BJ (cell line): ENCODE measurements around the gene CFAP410. TPM values are rescaled to one million over a fixed set of nuclear protein-coding genes. Genes with fewer than 3 reads are reported as not detected.

Experiments
- CTCF ChIA-PET: fragments of 350-600 bp; formaldehyde crosslinking; extraction: SDS; loops from one replicate; lab custom pipeline; 2021; ENCODE audit warnings: antibody characterized with exemption, inconsistent platforms; lab: Yijun Ruan, JAX
- POLR2A ChIA-PET: fragments of 300-600 bp; sonication (Branson Sonifier 250); formaldehyde crosslinking; extraction: SDS; loops from one replicate; lab custom pipeline; 2021; ENCODE audit warnings: antibody characterized with exemption; lab: Charles Lee
- DNase-seq: peaks from one replicate; pipeline ENCODE4 v3.0.0-alpha.2; 2011; ENCODE audit warnings: low read depth
- H3K27me3 ChIP-seq: 2 replicates; pipeline ENCODE4 v1.6.0; 2011; ENCODE audit warnings: low read length; ENCODE audit not compliant: control insufficient read depth, insufficient read depth
- H3K36me3 ChIP-seq: 2 replicates; pipeline ENCODE4 v1.5.1; 2011; ENCODE audit warnings: low read length; ENCODE audit not compliant: control insufficient read depth, insufficient read depth
- H3K4me3 ChIP-seq: 2 replicates; pipeline ENCODE4 v1.5.1; 2011; ENCODE audit warnings: low read depth, mild to moderate bottlenecking, control low read depth, low read length
- polyA plus RNA-seq: library from polyadenylated mRNA; depleted of rRNA; stranded (reverse); fragments of >200 nt; gene quantifications from 2 replicates; pipeline ENCODE4 v1.2.3, GENCODE V29; 2011
- TF ChIP-seq, protein P1 (sequence below): IDR thresholded peaks from 2 replicates; pipeline ENCODE4 v1.5.1; 2011; ENCODE audit warnings: low read depth, mild to moderate bottlenecking, control low read depth, inconsistent platforms, low read length, moderate library complexity; ENCODE audit not compliant: insufficient read depth

Gene CFAP410
- polyA plus RNA-seq, 1 experiment, result 13.5 TPM

DNA sequence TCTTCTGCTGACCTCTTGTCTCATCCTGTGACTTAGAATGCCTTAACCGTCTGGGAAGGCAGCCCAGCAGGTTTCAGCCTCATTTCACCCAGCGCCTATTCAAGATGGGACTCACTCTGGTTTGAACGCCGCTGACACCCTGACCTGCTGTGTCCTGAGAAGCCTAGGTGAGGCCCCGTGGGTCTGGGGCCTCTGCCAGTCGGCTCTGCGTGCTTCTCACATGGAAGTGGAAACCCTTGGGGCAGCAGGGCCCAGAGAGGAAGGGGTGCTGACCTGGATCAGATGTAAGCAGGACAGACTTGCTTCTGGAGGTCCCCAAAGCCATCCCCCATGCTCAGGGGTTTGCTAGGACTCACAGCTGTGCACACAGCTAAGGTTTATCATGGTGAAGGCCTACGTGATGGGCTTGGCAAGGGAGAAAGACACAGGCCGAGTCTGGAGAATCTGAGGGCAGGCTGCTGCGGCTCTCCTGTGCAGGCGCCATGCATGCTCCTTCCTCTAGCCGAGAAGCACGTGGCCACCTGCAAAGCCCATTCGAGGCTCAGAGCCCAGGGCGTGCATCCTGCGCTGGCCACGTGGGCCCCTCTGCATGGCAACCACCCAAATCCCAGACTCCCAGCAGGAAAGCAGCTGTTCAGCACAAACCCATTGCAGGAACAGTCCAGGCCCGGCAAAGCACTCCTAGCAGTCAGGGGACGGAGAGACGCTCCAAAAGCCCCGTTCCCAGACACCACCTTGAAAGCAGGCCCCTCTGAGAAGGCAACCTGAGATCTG lies 18.1 kb upstream of the CFAP410 start:
- Histone ChIP-seq H3K4me3 (no peak overlapping the region), H3K27me3 (no peaks in the 10 kb centered on the region; the same call in 1 of the 2 replicates), H3K36me3 (no peaks in the 10 kb centered on the region)
- TF ChIP-seq, protein P1, sequence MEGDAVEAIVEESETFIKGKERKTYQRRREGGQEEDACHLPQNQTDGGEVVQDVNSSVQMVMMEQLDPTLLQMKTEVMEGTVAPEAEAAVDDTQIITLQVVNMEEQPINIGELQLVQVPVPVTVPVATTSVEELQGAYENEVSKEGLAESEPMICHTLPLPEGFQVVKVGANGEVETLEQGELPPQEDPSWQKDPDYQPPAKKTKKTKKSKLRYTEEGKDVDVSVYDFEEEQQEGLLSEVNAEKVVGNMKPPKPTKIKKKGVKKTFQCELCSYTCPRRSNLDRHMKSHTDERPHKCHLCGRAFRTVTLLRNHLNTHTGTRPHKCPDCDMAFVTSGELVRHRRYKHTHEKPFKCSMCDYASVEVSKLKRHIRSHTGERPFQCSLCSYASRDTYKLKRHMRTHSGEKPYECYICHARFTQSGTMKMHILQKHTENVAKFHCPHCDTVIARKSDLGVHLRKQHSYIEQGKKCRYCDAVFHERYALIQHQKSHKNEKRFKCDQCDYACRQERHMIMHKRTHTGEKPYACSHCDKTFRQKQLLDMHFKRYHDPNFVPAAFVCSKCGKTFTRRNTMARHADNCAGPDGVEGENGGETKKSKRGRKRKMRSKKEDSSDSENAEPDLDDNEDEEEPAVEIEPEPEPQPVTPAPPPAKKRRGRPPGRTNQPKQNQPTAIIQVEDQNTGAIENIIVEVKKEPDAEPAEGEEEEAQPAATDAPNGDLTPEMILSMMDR, result no peak
- no peak for DNase-seq
- POLR2A ChIA-PET, result no interaction called here
- CTCF ChIA-PET, result no interaction called here

DNA sequence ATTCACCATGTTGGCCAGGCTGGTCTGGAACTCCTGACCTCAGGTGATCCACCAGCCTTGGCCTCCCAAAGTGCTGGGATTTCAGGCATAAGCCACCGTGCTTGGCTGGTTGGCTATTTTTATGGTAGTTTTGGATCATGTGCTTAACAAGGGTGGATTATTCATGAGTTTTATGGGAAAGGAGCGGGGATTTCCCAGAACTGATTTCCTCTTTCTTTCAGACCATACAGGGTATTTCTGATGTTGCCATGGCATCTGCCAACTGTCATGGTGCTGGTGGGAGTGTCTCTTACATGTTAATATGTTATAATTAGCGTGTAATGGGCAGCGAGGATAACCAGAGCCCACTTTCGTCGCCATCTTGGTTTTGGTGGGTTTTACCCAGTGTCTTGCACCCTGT lies 17.4 kb upstream of the CFAP410 start:
- H3K27me3 ChIP-seq, result peaks cover 2% of the 10 kb centered on the region
- H3K4me3 ChIP-seq, result no peak overlapping the region
- POLR2A ChIA-PET, result no interaction called here
- no peaks in the 10 kb centered on the region for H3K36me3 ChIP-seq
- TF ChIP-seq, protein P1, result no peak
- CTCF ChIA-PET, result no interaction called here
- no peak for DNase-seq

- TF ChIP-seq, protein P1, result no peak
- H3K27me3 ChIP-seq, result peaks cover 4% of the 10 kb centered on the region
- ChIA-PET POLR2A (no interaction called here), CTCF (no interaction called here)
- H3K4me3 ChIP-seq, result no peak overlapping the region
- DNase-seq, result no peak
- H3K36me3 ChIP-seq, result no peaks in the 10 kb centered on the region
Observed at GRCh38 chr21:44356160-44356559, 17.0 kb upstream of the CFAP410 start.

DNA sequence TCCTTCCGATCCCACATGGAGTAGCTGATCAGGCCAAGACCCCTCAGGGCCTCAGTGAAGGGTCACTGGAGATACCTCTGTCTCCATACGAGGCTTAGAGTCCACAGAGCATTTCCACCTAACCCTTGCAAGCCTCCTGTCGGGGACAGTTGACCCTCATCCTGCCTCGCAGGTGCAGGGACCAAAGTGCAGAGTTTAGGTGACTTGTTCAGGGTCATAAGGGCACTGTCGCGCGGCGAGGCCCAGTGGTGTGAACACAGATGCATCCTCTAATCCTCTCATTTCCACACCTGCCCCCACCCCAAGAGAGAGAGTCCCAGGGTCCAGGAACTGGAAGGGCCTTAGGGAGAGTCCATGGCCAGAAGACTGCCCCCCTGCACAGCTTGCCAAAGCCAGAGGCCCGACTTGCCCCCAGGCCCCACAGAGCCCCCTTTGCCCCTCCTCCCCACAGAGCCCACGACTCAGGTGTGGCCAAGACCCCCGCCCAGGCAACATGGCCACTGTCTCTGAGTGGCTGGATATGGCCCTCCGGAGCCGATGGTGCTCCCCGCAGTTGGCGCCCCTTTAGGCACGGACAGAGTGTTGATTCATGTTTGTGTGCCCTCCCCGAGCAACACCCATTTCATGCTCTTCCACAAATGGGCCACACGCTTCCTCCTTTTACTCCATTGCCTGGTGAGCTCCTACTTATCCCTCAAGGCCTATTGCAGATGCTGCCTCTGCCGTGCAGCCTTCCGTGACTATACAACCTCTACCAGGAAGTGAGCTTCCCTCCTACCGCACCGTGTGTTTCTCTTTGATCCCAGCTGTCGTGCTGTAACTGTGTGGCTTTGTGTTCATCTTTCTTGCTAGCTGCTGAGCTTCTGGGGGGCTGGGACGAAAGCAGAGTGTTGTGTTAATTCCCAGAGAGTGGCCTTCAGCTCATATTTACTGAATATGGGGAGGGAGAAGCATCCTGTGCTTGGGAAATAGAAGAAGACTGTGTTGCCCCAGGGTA lies 15.9 kb upstream of the CFAP410 start:
- DNase-seq, result no peak
- Histone ChIP-seq H3K27me3 (peaks cover 7% of the 10 kb centered on the region), H3K36me3 (no peaks in the 10 kb centered on the region), H3K4me3 (no peak overlapping the region)
- TF ChIP-seq, protein P1, result no peak
- ChIA-PET CTCF (no interaction called here), POLR2A (no interaction called here)

DNA sequence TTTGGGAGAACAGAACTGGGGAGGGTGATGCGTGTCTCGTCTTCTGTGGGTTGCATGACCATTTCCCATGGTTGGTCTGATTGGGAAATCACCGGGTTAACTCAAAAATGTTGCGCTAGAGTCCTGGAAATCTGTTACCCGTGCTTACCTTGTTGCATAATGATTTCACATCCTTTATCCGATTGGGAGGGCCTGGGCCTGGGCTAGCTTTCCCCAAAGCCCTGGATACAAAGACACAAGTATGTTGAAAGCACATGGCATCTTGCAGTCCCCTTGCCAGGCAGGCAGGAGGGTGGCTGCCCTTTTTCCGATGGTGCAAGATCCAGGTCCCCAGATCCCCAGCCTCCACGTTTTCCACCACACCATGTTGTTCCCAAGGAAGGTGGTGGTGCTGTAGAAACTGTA lies 14.8 kb upstream of the CFAP410 start:
- no peak for DNase-seq
- TF ChIP-seq, protein P1, result no peak
- no peaks in the 10 kb centered on the region for H3K36me3 ChIP-seq
- H3K4me3 ChIP-seq, result no peak overlapping the region
- ChIA-PET POLR2A (no interaction called here), CTCF (no interaction called here)
- H3K27me3 ChIP-seq, result peaks cover 13% of the 10 kb centered on the region
